Right renal cortex interstitium (tissue), 3 donors: ENCODE data around the gene EZH2. TPM values are rescaled to one million over a fixed set of nuclear protein-coding genes. Genes with fewer than 3 reads are reported as not detected.
A peak's percentile ranks its signal among the peaks of the same experiment; 100 is the strongest.

Source experiments
- DNase-seq, 3 donors: peaks; one replicate each; pipeline ENCODE4 v3.0.0-alpha.2; 2013; ENCODE audit warnings: low read depth in 3 of 3, low spot score in 2 of 3
- polyA plus RNA-seq, 3 donors: library from polyadenylated mRNA; unstranded; fragments of 120-200 nt; gene quantifications; one replicate each; pipeline ENCODE4 v1.2.1, GENCODE V29; 2013; ENCODE audit not compliant: insufficient read length in 3 of 3

The EZH2 gene
- 10 to 100 TPM; 35.2 to 39.1 (median 37.7) TPM for polyA plus RNA-seq

- DNase-seq: no peak
Observed at GRCh38 chr7:148884049-148884298, at the start of gene EZH2. Gene EZH2 (minus strand): TSS chr7:148884291. CDS start chr7:148847298, 36,993 bp downstream.

GRCh38 chr7:148931470-148931869, 47.4 kb upstream of the EZH2 start:
- no peak for DNase-seq

- no peak for DNase-seq
Observed at GRCh38 chr7:148930335-148930734, 46.2 kb upstream of the EZH2 start.

- DNase-seq: no peak
Observed at GRCh38 chr7:148929176-148929575, 45.1 kb upstream of the EZH2 start.

GRCh38 chr7:148927123-148928045, 43.3 kb upstream of the EZH2 start:
- DNase-seq: no peak

- no peak for DNase-seq
Observed at GRCh38 chr7:148925836-148926235, 41.7 kb upstream of the EZH2 start.

- DNase-seq: no peak
Observed at GRCh38 chr7:148924011-148924410, 39.9 kb upstream of the EZH2 start.

- no peak for DNase-seq
Observed at GRCh38 chr7:148921806-148922205, 37.7 kb upstream of the EZH2 start.

GRCh38 chr7:148921189-148921588, 37.1 kb upstream of the EZH2 start:
- DNase-seq: no peak

- no peak for DNase-seq
Observed at GRCh38 chr7:148919859-148920258, 35.8 kb upstream of the EZH2 start.

GRCh38 chr7:148918058-148918596, 34.0 kb upstream of the EZH2 start:
- no peak for DNase-seq

- DNase-seq: peak in 1 of 3 donors; percentile 46
Observed at GRCh38 chr7:148916186-148916585, 32.1 kb upstream of the EZH2 start.

GRCh38 chr7:148915211-148915610, 31.1 kb upstream of the EZH2 start:
- DNase-seq: no peak

GRCh38 chr7:148914208-148914777, 30.2 kb upstream of the EZH2 start:
- DNase-seq: no peak

GRCh38 chr7:148912758-148913541, 28.9 kb upstream of the EZH2 start:
- no peak for DNase-seq

GRCh38 chr7:148912151-148912550, 28.1 kb upstream of the EZH2 start:
- no peak for DNase-seq

- no peak for DNase-seq
Observed at GRCh38 chr7:148911626-148912025, 27.5 kb upstream of the EZH2 start.

- DNase-seq: no peak
Observed at GRCh38 chr7:148909568-148909967, 25.5 kb upstream of the EZH2 start.

- DNase-seq: no peak
Observed at GRCh38 chr7:148906707-148907498, 22.8 kb upstream of the EZH2 start.

- no peak for DNase-seq
Observed at GRCh38 chr7:148905093-148905666, 21.1 kb upstream of the EZH2 start.
